AG04450 (cell line): ENCODE data around the gene USP3. TPM values are rescaled to one million over a fixed set of nuclear protein-coding genes. Genes with fewer than 3 reads are reported as not detected.

Source experiments
- CTCF ChIA-PET: fragments of 300-600, 350-600 bp; formaldehyde crosslinking; extraction: SDS; loops from one replicate; lab custom pipeline; 2022; ENCODE audit warnings: antibody characterized with exemption, inconsistent platforms; lab: Charles Lee
- POLR2A ChIA-PET: fragments of 350-600 bp; formaldehyde crosslinking; extraction: SDS; loops from one replicate; lab custom pipeline; 2021; ENCODE audit warnings: antibody characterized with exemption, inconsistent platforms; lab: Yijun Ruan, JAX
- DNase-seq: peaks from one replicate; pipeline ENCODE4 v3.0.0-alpha.2; 2011; ENCODE audit warnings: low read depth, low spot score
- H3K27ac ChIP-seq: one replicate; pipeline ENCODE4 v1.5.1; 2012; ENCODE audit warnings: low read depth, low read length, control low read depth
- H3K27me3 ChIP-seq: one replicate; pipeline ENCODE4 v1.6.0; 2012; ENCODE audit warnings: low read length; ENCODE audit not compliant: control insufficient read depth, insufficient read depth
- H3K4me3 ChIP-seq: 2 replicates; pipeline ENCODE4 v1.5.1; 2011; ENCODE audit warnings: mild to moderate bottlenecking, low read depth, low read length, control low read depth
- H3K9me3 ChIP-seq: 2 replicates; pipeline ENCODE4 v1.5.1; 2012; ENCODE audit warnings: low read length; ENCODE audit not compliant: control insufficient read depth, insufficient read depth
- CTCF ChIP-seq: IDR thresholded peaks from 2 replicates; pipeline ENCODE4 v1.5.1; 2011; ENCODE audit warnings: low read depth, low read length, control low read depth, inconsistent platforms
- polyA plus RNA-seq: library from polyadenylated mRNA; depleted of rRNA; stranded (reverse); fragments of >200 nt; gene quantifications from 2 replicates; pipeline ENCODE4 v1.2.3, GENCODE V29; 2011

USP3 gene
- polyA plus RNA-seq, 1 experiment: 30.7 TPM

- CTCF ChIA-PET: interaction anchor here (0.7 to 1.9 kb wide), 3 partner anchors 108 to 121 kb away, joined by 3 to 4 read pairs (median 3); partner anchors contain the start of gene FBXL22
- DNase-seq: no peak
- TF ChIP-seq CTCF: no peak
- H3K27me3 ChIP-seq: no peaks in the 10 kb centered on the region
- POLR2A ChIA-PET: no interaction called here
- no peak overlapping the region for H3K27ac ChIP-seq
- H3K4me3 ChIP-seq: no peak overlapping the region
- H3K9me3 ChIP-seq: no peaks in the 10 kb centered on the region
These were observed 15.9 kb upstream of the USP3 start for GRCh38 chr15:63488398-63488960.

- TF ChIP-seq CTCF: no peak
- H3K4me3 ChIP-seq: no peak overlapping the region
- ChIA-PET POLR2A (no interaction called here), CTCF (interaction anchor here (0.7 kb wide), 1 partner anchor 121 kb away, joined by 3 read pairs; no protein-coding TSS in a partner anchor)
- H3K9me3 ChIP-seq: no peaks in the 10 kb centered on the region
- DNase-seq: no peak
- H3K27ac ChIP-seq: no peak overlapping the region
- H3K27me3 ChIP-seq: no peaks in the 10 kb centered on the region
These were observed 15.0 kb upstream of the USP3 start for GRCh38 chr15:63489352-63489751.

GRCh38 chr15:63490345-63491034 lies 13.9 kb upstream of the USP3 start:
- H3K9me3 ChIP-seq: no peaks in the 10 kb centered on the region
- POLR2A ChIA-PET: interaction anchor here (0.6 kb wide), 1 partner anchor 193 kb away, joined by 4 read pairs; no protein-coding TSS in a partner anchor
- H3K4me3 ChIP-seq: no peak overlapping the region
- TF ChIP-seq CTCF: no peak
- CTCF ChIA-PET: no interaction called here
- no peak overlapping the region for H3K27ac ChIP-seq
- H3K27me3 ChIP-seq: no peaks in the 10 kb centered on the region
- DNase-seq: no peak

GRCh38 chr15:63491116-63491827 lies 13.1 kb upstream of the USP3 start:
- H3K27ac ChIP-seq: no peak overlapping the region
- no peaks in the 10 kb centered on the region for H3K9me3 ChIP-seq
- no peak for DNase-seq
- no peak overlapping the region for H3K4me3 ChIP-seq
- TF ChIP-seq CTCF: no peak
- ChIA-PET POLR2A (interaction anchor here (0.6 to 1.0 kb wide), 4 partner anchors 11 to 334 kb away, joined by 3 to 4 read pairs (median 3); no protein-coding TSS in a partner anchor), CTCF (no interaction called here)
- no peaks in the 10 kb centered on the region for H3K27me3 ChIP-seq
